ENCODE data around the gene NCK2.

NCK2 gene

GRCh38 chr2:105738658-105739241 lies 6.0 kb upstream of the NCK2 start:
- no peak overlapping the region for H3K9ac ChIP-seq (ENCODE audit: low read length)
- no peak overlapping the region for H3K4me2 ChIP-seq (ENCODE audit: low read depth, low read length)
- H4K20me1 ChIP-seq (ENCODE audit: insufficient read depth, low read length) = no peaks in the 10 kb centered on the region
- no peaks in the 10 kb centered on the region for H3K27me3 ChIP-seq (replicated peaks; ENCODE audit: insufficient read depth, low read length)
- peaks cover 9% of the 10 kb centered on the region for H3F3A ChIP-seq (ENCODE audit: insufficient read depth, low read length)
- H3K4me3 ChIP-seq (ENCODE audit: low read length) = no peak overlapping the region
- H3K27ac ChIP-seq (ENCODE audit: low read length) = no peak overlapping the region
- H3K9me2 ChIP-seq (replicated peaks; ENCODE audit: insufficient read depth, low read length) = no peaks in the 10 kb centered on the region
- H3K36me3 ChIP-seq (replicated peaks; ENCODE audit: insufficient read depth, low read length) = no peaks in the 10 kb centered on the region
- peaks cover 34% of the 10 kb centered on the region for H3K4me1 ChIP-seq (ENCODE audit: low read length)
- no peak overlapping the region for H2AFZ ChIP-seq (ENCODE audit: low read length)
- TF ChIP-seq EZH2phosphoT487 (IDR thresholded peaks at IDR 0.05; ENCODE audit: low read length) (no peak), EZH2 (optimal IDR thresholded peaks at IDR 0.05; ENCODE audit: low read depth, low read length) (no peak), CTCF (IDR thresholded peaks at IDR 0.05; ENCODE audit: low read length) (no peak)
- H3K9me3 ChIP-seq (replicated peaks; ENCODE audit: insufficient read depth, low read length) = no peaks in the 10 kb centered on the region
- no peaks in the 10 kb centered on the region for H3K79me2 ChIP-seq (ENCODE audit: low read length)
- DNase-seq = no peak

GRCh38 chr2:105739426-105739825 lies 5.3 kb upstream of the NCK2 start:
- Histone ChIP-seq H3K27ac (ENCODE audit: low read length) (no peak overlapping the region), H3K4me1 (ENCODE audit: low read length) (peaks cover 32% of the 10 kb centered on the region)

GRCh38 chr2:105739944-105740530 lies 4.7 kb upstream of the NCK2 start:
- no peaks in the 10 kb centered on the region for H3K79me2 ChIP-seq (ENCODE audit: low read length)
- no peaks in the 10 kb centered on the region for H3K27me3 ChIP-seq (replicated peaks; ENCODE audit: insufficient read depth, low read length)
- no peak overlapping the region for H3K9ac ChIP-seq (ENCODE audit: low read length)
- H3K9me2 ChIP-seq (replicated peaks; ENCODE audit: insufficient read depth, low read length) = no peaks in the 10 kb centered on the region
- peaks cover 4% of the 10 kb centered on the region for H3F3A ChIP-seq (ENCODE audit: insufficient read depth, low read length)
- H3K36me3 ChIP-seq (replicated peaks; ENCODE audit: insufficient read depth, low read length) = no peaks in the 10 kb centered on the region
- H3K4me1 ChIP-seq (ENCODE audit: low read length) = peaks cover 26% of the 10 kb centered on the region
- TF ChIP-seq EZH2 (optimal IDR thresholded peaks at IDR 0.05; ENCODE audit: low read depth, low read length) = no peak
- no peak for TF ChIP-seq CTCF (IDR thresholded peaks at IDR 0.05; ENCODE audit: low read length)
- no peak for TF ChIP-seq EZH2phosphoT487 (IDR thresholded peaks at IDR 0.05; ENCODE audit: low read length)
- H3K27ac ChIP-seq (ENCODE audit: low read length) = no peak overlapping the region
- DNase-seq = no peak
- H3K4me2 ChIP-seq (ENCODE audit: low read depth, low read length) = no peak overlapping the region
- H3K4me3 ChIP-seq (ENCODE audit: low read length) = no peak overlapping the region
- H3K9me3 ChIP-seq (replicated peaks; ENCODE audit: insufficient read depth, low read length) = no peaks in the 10 kb centered on the region
- H4K20me1 ChIP-seq (ENCODE audit: insufficient read depth, low read length) = no peaks in the 10 kb centered on the region
- no peak overlapping the region for H2AFZ ChIP-seq (ENCODE audit: low read length)

More at GRCh38 chr2:105739426-105739825, 5.3 kb upstream of the NCK2 start:
- Histone ChIP-seq H3K9me3 (replicated peaks; ENCODE audit: insufficient read depth, low read length) (no peaks in the 10 kb centered on the region), H3K36me3 (replicated peaks; ENCODE audit: insufficient read depth, low read length) (no peaks in the 10 kb centered on the region), H2AFZ (ENCODE audit: low read length) (no peak overlapping the region), H3K9me2 (replicated peaks; ENCODE audit: insufficient read depth, low read length) (no peaks in the 10 kb centered on the region), H3K27me3 (replicated peaks; ENCODE audit: insufficient read depth, low read length) (no peaks in the 10 kb centered on the region), H3K4me3 (ENCODE audit: low read length) (no peak overlapping the region), H4K20me1 (ENCODE audit: insufficient read depth, low read length) (no peaks in the 10 kb centered on the region), H3F3A (ENCODE audit: insufficient read depth, low read length) (peaks cover 9% of the 10 kb centered on the region), H3K4me2 (ENCODE audit: low read depth, low read length) (no peak overlapping the region), H3K79me2 (ENCODE audit: low read length) (no peaks in the 10 kb centered on the region), H3K9ac (ENCODE audit: low read length) (no peak overlapping the region)
- no peak for DNase-seq
- no peak for TF ChIP-seq EZH2phosphoT487 (IDR thresholded peaks at IDR 0.05; ENCODE audit: low read length)
- TF ChIP-seq CTCF (IDR thresholded peaks at IDR 0.05; ENCODE audit: low read length) = no peak
- TF ChIP-seq EZH2 (optimal IDR thresholded peaks at IDR 0.05; ENCODE audit: low read depth, low read length) = no peak

Measured in MM.1S (cell line).